HepG2 (cell line): ENCODE results near the gene DOCK3. TPM values are rescaled to one million over a fixed set of nuclear protein-coding genes. Genes with fewer than 3 reads are reported as not detected.

ENCODE experiments used
- DDIT3 ChIP-seq: sonication (generic); formaldehyde crosslinking; IDR thresholded peaks from 2 replicates; pipeline ENCODE4 v1.4.0; 2020; ENCODE audit warnings: mild to moderate bottlenecking, missing genetic modification reagents
- DMAP1 ChIP-seq: IDR thresholded peaks from 2 replicates; pipeline ENCODE4 v1.6.1; 2016
- HIVEP1 ChIP-seq: sonication (generic); formaldehyde crosslinking; IDR thresholded peaks from 2 replicates; pipeline ENCODE4 v1.4.0; 2020; ENCODE audit warnings: mild to moderate bottlenecking, missing genetic modification reagents
- IKZF4 ChIP-seq: sonication (generic); formaldehyde crosslinking; IDR thresholded peaks from 2 replicates; pipeline ENCODE4 v1.5.1; 2020; ENCODE audit warnings: borderline replicate concordance, mild to moderate bottlenecking, low read depth, missing genetic modification reagents; ENCODE audit errors: not compliant biosample characterization
- MAF1 ChIP-seq: sonication (generic); formaldehyde crosslinking; IDR thresholded peaks from 2 replicates; pipeline ENCODE4 v1.5.0; 2020; ENCODE audit warnings: missing genetic modification reagents, borderline replicate concordance
- MAX ChIP-seq: IDR thresholded peaks from 2 replicates; pipeline ENCODE4 v1.6.1; 2012; ENCODE audit warnings: inconsistent platforms
- NAIF1 ChIP-seq: sonication (generic); formaldehyde crosslinking; IDR thresholded peaks from 2 replicates; pipeline ENCODE4 v1.5.0; 2020; ENCODE audit warnings: mild to moderate bottlenecking, missing genetic modification reagents, borderline replicate concordance
- SIX1 ChIP-seq: sonication (generic); formaldehyde crosslinking; IDR thresholded peaks from 2 replicates; pipeline ENCODE4 v1.4.0; 2020; ENCODE audit warnings: missing genetic modification reagents, borderline replicate concordance
- TERF1 ChIP-seq: sonication (generic); formaldehyde crosslinking; IDR thresholded peaks from 2 replicates; pipeline ENCODE4 v1.8.0; 2022; ENCODE audit warnings: mild to moderate bottlenecking, missing genetic modification reagents, moderate library complexity
- TRIM24 ChIP-seq: sonication (generic); formaldehyde crosslinking; IDR thresholded peaks from 2 replicates; pipeline ENCODE4 v1.8.0; 2022; ENCODE audit warnings: mild to moderate bottlenecking, missing genetic modification reagents
- USF2 ChIP-seq, 2 experiments: sonication (generic) in 1 of 2; formaldehyde crosslinking in 1 of 2; IDR thresholded peaks; 2 replicates each; pipeline versions ENCODE4 v1.5.1 to v1.6.1; 2011 to 2020; ENCODE audit warnings: borderline replicate concordance in 1 of 2, low read depth in 1 of 2, low read length in 1 of 2, mild to moderate bottlenecking in 1 of 2, missing genetic modification reagents in 1 of 2, moderate library complexity in 1 of 2
- ZBTB38 ChIP-seq: sonication (generic); formaldehyde crosslinking; IDR thresholded peaks from 2 replicates; pipeline ENCODE4 v1.5.1; 2020; ENCODE audit warnings: mild to moderate bottlenecking, missing genetic modification reagents
- ZNF10 ChIP-seq: sonication (generic); formaldehyde crosslinking; IDR thresholded peaks from 2 replicates; pipeline ENCODE4 v1.4.0; 2020; ENCODE audit warnings: mild to moderate bottlenecking, low read depth, missing genetic modification reagents, borderline replicate concordance
- ZNF350 ChIP-seq: sonication (generic); formaldehyde crosslinking; IDR thresholded peaks from 2 replicates; pipeline ENCODE4 v1.4.0; 2020; ENCODE audit warnings: mild to moderate bottlenecking, low read depth, missing genetic modification reagents, borderline replicate concordance
- ZNF720 ChIP-seq: sonication (generic); formaldehyde crosslinking; IDR thresholded peaks from 2 replicates; pipeline ENCODE4 v1.4.0; 2020; ENCODE audit warnings: missing genetic modification reagents
- ZNF776 ChIP-seq: sonication (generic); formaldehyde crosslinking; IDR thresholded peaks from 2 replicates; pipeline ENCODE4 v1.4.0; 2020; ENCODE audit warnings: mild to moderate bottlenecking, missing genetic modification reagents
- polyA plus RNA-seq, 8 experiments: library from polyadenylated mRNA; depleted of rRNA in 3 of 8; stranded (reverse) in 7 of 8; unstranded in 1 of 8; fragments of >200 nt; fragmentation: Illumina TruSeq in 4 of 8; extraction: Trizol in 4 of 8; gene quantifications; 2 replicates each; pipeline versions ENCODE4 v1.2.1 to v1.2.3, GENCODE V29; 2011 to 2016; ENCODE audit warnings: low read depth in 4 of 8, missing spikeins in 1 of 8, mixed read lengths in 1 of 8; ENCODE audit not compliant: insufficient read depth in 1 of 8
- total RNA-seq, 5 experiments: library from RNA; depleted of rRNA; stranded (reverse); fragments of >200 nt; fragmentation: Illumina TruSeq; extraction: Trizol; gene quantifications; 2 replicates each; pipeline ENCODE4 v1.2.3, GENCODE V29; 2016; ENCODE audit warnings: low read depth in 1 of 5
- TF ChIP-seq, protein P1 (sequence below): fragments of 450-650 bp; IDR thresholded peaks from 2 replicates; pipeline ENCODE4 v1.6.1; 2017
- TF ChIP-seq, protein P2 (sequence below): sonication (generic); formaldehyde crosslinking; IDR thresholded peaks from 2 replicates; pipeline ENCODE4 v1.4.0; 2020; ENCODE audit warnings: missing genetic modification reagents, borderline replicate concordance

The DOCK3 gene
- total and polyA plus RNA-seq, 2 of the 13 experiments (the other 11 are each of a cell fraction or from before 2014, with no cell fraction given) = not detected

DNA sequence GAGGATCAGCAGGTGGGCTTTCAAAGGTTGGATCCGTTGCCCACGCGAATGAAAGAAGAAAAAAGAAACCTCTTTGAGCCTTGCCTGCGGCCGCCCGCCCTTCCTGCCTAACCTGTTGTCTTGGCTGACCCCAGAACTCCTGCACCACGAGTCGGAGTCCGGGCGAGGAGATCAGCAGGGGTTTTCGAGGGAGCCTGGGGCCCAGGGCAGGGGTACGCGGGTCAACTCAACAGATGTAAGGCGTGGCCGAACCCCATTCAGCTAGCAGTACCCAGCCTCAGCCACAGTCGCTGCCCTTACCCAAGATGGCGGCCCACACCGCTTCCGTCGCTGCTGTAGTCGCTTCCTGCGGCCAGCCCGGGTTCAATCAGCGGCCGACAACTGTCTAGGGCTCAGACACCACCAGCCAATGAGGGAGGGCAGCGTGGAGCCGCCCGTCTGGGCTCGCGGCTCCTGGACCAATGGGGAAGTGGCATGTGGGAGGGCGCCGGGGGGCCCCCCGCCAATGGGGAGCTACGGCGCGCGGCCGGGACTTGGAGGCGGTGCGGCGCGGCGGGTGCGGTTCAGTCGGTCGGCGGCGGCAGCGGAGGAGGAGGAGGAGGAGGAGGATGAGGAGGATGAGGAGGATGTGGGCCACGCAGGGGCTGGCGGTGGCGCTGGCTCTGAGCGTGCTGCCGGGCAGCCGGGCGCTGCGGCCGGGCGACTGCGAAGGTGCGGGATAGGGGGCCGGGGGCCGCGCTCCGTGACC lies 710.2 kb downstream of the DOCK3 start, which contains the start of gene MANF (continued):
- TF ChIP-seq, protein P1, sequence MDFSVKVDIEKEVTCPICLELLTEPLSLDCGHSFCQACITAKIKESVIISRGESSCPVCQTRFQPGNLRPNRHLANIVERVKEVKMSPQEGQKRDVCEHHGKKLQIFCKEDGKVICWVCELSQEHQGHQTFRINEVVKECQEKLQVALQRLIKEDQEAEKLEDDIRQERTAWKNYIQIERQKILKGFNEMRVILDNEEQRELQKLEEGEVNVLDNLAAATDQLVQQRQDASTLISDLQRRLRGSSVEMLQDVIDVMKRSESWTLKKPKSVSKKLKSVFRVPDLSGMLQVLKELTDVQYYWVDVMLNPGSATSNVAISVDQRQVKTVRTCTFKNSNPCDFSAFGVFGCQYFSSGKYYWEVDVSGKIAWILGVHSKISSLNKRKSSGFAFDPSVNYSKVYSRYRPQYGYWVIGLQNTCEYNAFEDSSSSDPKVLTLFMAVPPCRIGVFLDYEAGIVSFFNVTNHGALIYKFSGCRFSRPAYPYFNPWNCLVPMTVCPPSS = no peak
- TF ChIP-seq ZNF776 (CRISPR knock-in tag) (peak; percentile 27; the same call in 1 of the 2 replicates), TRIM24 (CRISPR knock-in tag) (no peak), DMAP1 (CRISPR knock-in tag) (peak; percentile 94), ZBTB38 (CRISPR knock-in tag) (0 out of 2 replicates have a peak, but pooled peaks have one; percentile 27), ZNF350 (peak; percentile 70; the same call in 1 of the 2 replicates), ZNF10 (CRISPR knock-in tag) (no peak), DDIT3 (CRISPR knock-in tag) (no peak), TERF1 (no peak), SIX1 (CRISPR knock-in tag) (peak; percentile 34; the same call in 1 of the 2 replicates), USF2 (IDR thresholded peaks at IDR 0.05; ENCODE audit: low read depth, low read length) (no peak), USF2 (CRISPR knock-in tag; IDR thresholded peaks at IDR 0.05; ENCODE audit: borderline replicate concordance) (no peak), MAX (peak; percentile 75; the same call in 1 of the 2 replicates), HIVEP1 (CRISPR knock-in tag) (peak; percentile 69; the same call in 1 of the 2 replicates), NAIF1 (CRISPR knock-in tag) (no peak), MAF1 (CRISPR knock-in tag) (no peak), IKZF4 (CRISPR knock-in tag) (peak; percentile 81), ZNF720 (no peak)
- TF ChIP-seq, protein P2, sequence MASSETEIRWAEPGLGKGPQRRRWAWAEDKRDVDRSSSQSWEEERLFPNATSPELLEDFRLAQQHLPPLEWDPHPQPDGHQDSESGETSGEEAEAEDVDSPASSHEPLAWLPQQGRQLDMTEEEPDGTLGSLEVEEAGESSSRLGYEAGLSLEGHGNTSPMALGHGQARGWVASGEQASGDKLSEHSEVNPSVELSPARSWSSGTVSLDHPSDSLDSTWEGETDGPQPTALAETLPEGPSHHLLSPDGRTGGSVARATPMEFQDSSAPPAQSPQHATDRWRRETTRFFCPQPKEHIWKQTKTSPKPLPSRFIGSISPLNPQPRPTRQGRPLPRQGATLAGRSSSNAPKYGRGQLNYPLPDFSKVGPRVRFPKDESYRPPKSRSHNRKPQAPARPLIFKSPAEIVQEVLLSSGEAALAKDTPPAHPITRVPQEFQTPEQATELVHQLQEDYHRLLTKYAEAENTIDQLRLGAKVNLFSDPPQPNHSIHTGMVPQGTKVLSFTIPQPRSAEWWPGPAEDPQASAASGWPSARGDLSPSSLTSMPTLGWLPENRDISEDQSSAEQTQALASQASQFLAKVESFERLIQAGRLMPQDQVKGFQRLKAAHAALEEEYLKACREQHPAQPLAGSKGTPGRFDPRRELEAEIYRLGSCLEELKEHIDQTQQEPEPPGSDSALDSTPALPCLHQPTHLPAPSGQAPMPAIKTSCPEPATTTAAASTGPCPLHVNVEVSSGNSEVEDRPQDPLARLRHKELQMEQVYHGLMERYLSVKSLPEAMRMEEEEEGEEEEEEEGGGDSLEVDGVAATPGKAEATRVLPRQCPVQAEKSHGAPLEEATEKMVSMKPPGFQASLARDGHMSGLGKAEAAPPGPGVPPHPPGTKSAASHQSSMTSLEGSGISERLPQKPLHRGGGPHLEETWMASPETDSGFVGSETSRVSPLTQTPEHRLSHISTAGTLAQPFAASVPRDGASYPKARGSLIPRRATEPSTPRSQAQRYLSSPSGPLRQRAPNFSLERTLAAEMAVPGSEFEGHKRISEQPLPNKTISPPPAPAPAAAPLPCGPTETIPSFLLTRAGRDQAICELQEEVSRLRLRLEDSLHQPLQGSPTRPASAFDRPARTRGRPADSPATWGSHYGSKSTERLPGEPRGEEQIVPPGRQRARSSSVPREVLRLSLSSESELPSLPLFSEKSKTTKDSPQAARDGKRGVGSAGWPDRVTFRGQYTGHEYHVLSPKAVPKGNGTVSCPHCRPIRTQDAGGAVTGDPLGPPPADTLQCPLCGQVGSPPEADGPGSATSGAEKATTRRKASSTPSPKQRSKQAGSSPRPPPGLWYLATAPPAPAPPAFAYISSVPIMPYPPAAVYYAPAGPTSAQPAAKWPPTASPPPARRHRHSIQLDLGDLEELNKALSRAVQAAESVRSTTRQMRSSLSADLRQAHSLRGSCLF (CRISPR knock-in tag) = no peak
